Calu3 (cell line): Measurements from ENCODE around the gene SMCHD1. TPM values are rescaled to one million over a fixed set of nuclear protein-coding genes. Genes with fewer than 3 reads are reported as not detected.

Experiments used
- BruUV-seq: library from RNA; stranded (reverse); fragments of 400-500 nt; replicated peaks from 2 replicates; lab custom pipeline; 2021; lab: Mats Ljungman, UMichigan
- CTCF ChIA-PET: fragments of 300-600 bp; sonication (Branson Sonifier 250); formaldehyde crosslinking; loops from one replicate; lab custom pipeline; 2022; ENCODE audit warnings: antibody characterized with exemption; lab: Charles Lee
- DNase-seq: peaks from one replicate; pipeline ENCODE4 v3.0.0; 2022
- H3K27ac Mint-ChIP-seq: one replicate; pipeline ENCODE4 v1.8.0; 2022; ENCODE audit warnings: mixed read lengths; ENCODE audit not compliant: unreplicated experiment
- H3K27me3 Mint-ChIP-seq: one replicate; pipeline ENCODE4 v1.8.0; 2022; ENCODE audit warnings: mixed read lengths; ENCODE audit not compliant: unreplicated experiment
- H3K36me3 Mint-ChIP-seq: one replicate; pipeline ENCODE4 v1.8.0; 2022; ENCODE audit warnings: mild to moderate bottlenecking, moderate library complexity, mixed read lengths; ENCODE audit not compliant: insufficient read depth, unreplicated experiment
- H3K4me1 Mint-ChIP-seq: one replicate; pipeline ENCODE4 v1.8.0; 2022; ENCODE audit warnings: mild to moderate bottlenecking, low read depth, mixed read lengths; ENCODE audit not compliant: unreplicated experiment
- H3K4me3 Mint-ChIP-seq: one replicate; pipeline ENCODE4 v1.8.0; 2022; ENCODE audit warnings: mild to moderate bottlenecking, low read depth, moderate library complexity, mixed read lengths; ENCODE audit not compliant: unreplicated experiment
- H3K9me3 Mint-ChIP-seq: one replicate; pipeline ENCODE4 v1.8.0; 2022; ENCODE audit warnings: low read depth, mixed read lengths; ENCODE audit not compliant: unreplicated experiment
- CTCF ChIP-seq: fragments of 200-600 bp; IDR thresholded peaks from one replicate; pipeline ENCODE4 v1.8.0; 2022; ENCODE audit warnings: antibody characterized with exemption; ENCODE audit not compliant: unreplicated experiment
- intact Hi-C: fragments of 100-400 bp; cut with micrococcal nuclease; formaldehyde crosslinking; loops from one replicate; pipeline ENCODE4 v1.10.0; 2022; ENCODE audit not compliant: unreplicated experiment
- total RNA-seq: library from RNA; stranded (reverse); gene quantifications from 2 replicates; pipeline ENCODE4 v1.2.3, GENCODE V29; 2022

Gene SMCHD1
- total RNA-seq, 1 experiment from 2014 or later: 68.3 TPM

- Mint-ChIP-seq H3K9me3 (no peaks in the 10 kb centered on the region), H3K27ac (no peak overlapping the region), H3K27me3 (no peaks in the 10 kb centered on the region), H3K4me1 (peaks cover 15% of the 10 kb centered on the region), H3K4me3 (no peak overlapping the region), H3K36me3 (no peaks in the 10 kb centered on the region)
- CTCF ChIA-PET: interaction anchor here (0.7 to 0.8 kb wide), 3 partner anchors 17 to 678 kb away, joined by 3 to 4 read pairs (median 3); no protein-coding TSS in a partner anchor
- intact Hi-C loops: loop anchor here (10.0 kb wide), 1 partner anchor 1797 kb away; no protein-coding TSS in a partner anchor
- BruUV-seq: no TSS peak
- DNase-seq: no peak
- no peak for TF ChIP-seq CTCF
These were observed 13.9 kb upstream of the SMCHD1 start for GRCh38 chr18:2641638-2642037.

- BruUV-seq: no TSS peak
- no peak overlapping the region for H3K27ac Mint-ChIP-seq
- CTCF ChIA-PET: no interaction called here
- H3K9me3 Mint-ChIP-seq: no peaks in the 10 kb centered on the region
- no peaks in the 10 kb centered on the region for H3K27me3 Mint-ChIP-seq
- intact Hi-C loops: loop anchor here (10.0 kb wide), 1 partner anchor 1798 kb away; no protein-coding TSS in a partner anchor
- no peak for TF ChIP-seq CTCF
- DNase-seq: no peak
- no peak overlapping the region for H3K4me3 Mint-ChIP-seq
- no peaks in the 10 kb centered on the region for H3K36me3 Mint-ChIP-seq
- peaks cover 9% of the 10 kb centered on the region for H3K4me1 Mint-ChIP-seq
These were observed 12.8 kb upstream of the SMCHD1 start for GRCh38 chr18:2642771-2643170.

GRCh38 chr18:2644535-2644934, 11.0 kb upstream of the SMCHD1 start:
- TF ChIP-seq CTCF: no peak
- CTCF ChIA-PET: interaction anchor here (0.7 kb wide), 3 partner anchors 270 to 1589 kb away, joined by 3 to 5 read pairs (median 4); no protein-coding TSS in a partner anchor
- H3K4me1 Mint-ChIP-seq: no peaks in the 10 kb centered on the region
- intact Hi-C loops: loop anchor here (10.0 kb wide), 1 partner anchor 1800 kb away; no protein-coding TSS in a partner anchor
- H3K36me3 Mint-ChIP-seq: no peaks in the 10 kb centered on the region
- no peaks in the 10 kb centered on the region for H3K27me3 Mint-ChIP-seq
- no peak for DNase-seq
- H3K27ac Mint-ChIP-seq: no peak overlapping the region
- H3K4me3 Mint-ChIP-seq: no peak overlapping the region
- H3K9me3 Mint-ChIP-seq: no peaks in the 10 kb centered on the region
- no TSS peak for BruUV-seq

- H3K4me3 Mint-ChIP-seq: no peak overlapping the region
- no peak for DNase-seq
- intact Hi-C loops: no loop called here
- peaks cover 9% of the 10 kb centered on the region for H3K4me1 Mint-ChIP-seq
- TF ChIP-seq CTCF: no peak
- no peaks in the 10 kb centered on the region for H3K9me3 Mint-ChIP-seq
- peaks cover 26% of the 10 kb centered on the region for H3K36me3 Mint-ChIP-seq
- H3K27me3 Mint-ChIP-seq: no peaks in the 10 kb centered on the region
- CTCF ChIA-PET: interaction anchor here (0.7 kb wide), 1 partner anchor 30 kb away, joined by 6 read pairs; no protein-coding TSS in a partner anchor
- BruUV-seq: no TSS peak
- H3K27ac Mint-ChIP-seq: no peak overlapping the region
These were observed 3.5 kb upstream of the SMCHD1 start for GRCh38 chr18:2651981-2652380.
